ENCODE data around the gene AARSD1.
"Not testable (repeated sequence)": the region's sequence is repeated elsewhere in the genome, so short reads cannot be mapped to it uniquely, and the experiment has no call there.

The AARSD1 gene

DNA sequence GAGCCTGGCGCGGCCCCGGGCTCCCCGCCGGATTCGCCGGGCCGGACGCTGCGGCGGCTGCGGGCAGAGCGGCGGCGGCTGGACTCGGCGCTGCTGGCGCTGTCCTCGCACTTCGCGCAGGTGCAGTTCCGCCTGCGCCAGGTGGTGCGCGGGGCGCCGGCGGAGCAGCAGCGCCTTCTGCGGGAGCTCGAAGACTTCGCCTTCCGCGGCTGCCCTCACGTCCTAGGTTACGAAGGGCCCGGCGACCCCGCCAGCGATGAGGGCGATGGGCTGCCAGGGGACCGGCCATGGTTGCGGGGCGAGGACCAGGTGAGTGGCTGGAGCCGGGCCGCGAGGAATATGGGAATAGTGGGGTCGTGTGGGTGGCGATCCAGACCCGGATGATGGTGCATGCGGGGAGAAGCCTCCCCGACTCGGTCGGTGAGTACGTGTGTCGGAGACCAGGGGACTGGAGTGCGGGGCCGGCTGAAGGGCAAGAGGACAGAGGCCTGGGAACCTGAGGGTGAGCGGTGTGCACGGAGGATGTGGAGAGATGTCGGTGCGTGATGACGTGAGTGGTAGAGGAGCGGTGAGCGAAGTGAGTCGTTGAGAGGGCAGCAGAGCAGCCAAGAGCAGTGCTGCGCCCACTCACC lies 16.6 kb upstream of the AARSD1 start:
- peak overlapping the region; percentile 78 for H3K4me3 ChIP-seq (ENCODE audit: low read depth, low read length)
- ChIA-PET CTCF (no interaction called here), POLR2A (no interaction called here)
- TF ChIP-seq CTCF (IDR thresholded peaks at IDR 0.05; ENCODE audit: insufficient read depth, low read length, missing control alignments) = no peak
- DNase-seq (ENCODE audit: low read depth, low spot score) = no peak

DNA sequence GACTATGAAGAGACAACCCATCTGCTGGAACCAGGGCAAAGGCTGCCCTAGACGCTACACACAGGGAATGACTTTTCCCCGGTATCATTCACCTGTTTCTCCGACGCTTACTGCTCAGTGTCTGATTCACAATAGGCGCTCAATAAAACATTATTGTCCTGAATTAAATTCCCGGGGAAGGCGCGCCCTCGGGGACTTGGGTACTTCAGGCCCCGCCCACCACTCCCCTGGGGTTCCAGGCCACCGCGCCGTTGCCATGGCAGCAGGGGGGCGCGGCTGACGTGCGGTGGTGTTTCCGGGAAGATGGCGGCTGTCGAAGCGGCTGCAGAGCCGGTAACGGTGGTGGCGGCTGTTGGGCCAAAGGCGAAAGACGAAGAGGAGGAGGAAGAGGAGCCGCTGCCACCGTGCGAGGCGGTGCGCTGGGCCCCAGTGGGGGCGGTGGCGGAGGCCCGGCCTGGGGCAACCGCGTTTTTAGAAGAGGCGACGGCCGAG lies 16.1 kb upstream of the AARSD1 start, which contains the start of gene RUNDC1:
Gene RUNDC1 (plus strand): TSS at position 292 of the 492 bp plus-strand sequence. CDS start 12 bp downstream, at position 304.
- POLR2A ChIA-PET = interaction anchor here (1.0 kb wide), 1 partner anchor 18 kb away, joined by 5 read pairs; the partner anchor contains the start of gene RPL27
- H3K4me3 ChIP-seq (ENCODE audit: low read depth, low read length) = peak within 1 kb of the TSS; percentile 78

GRCh38 chr17:42979511-42980273 lies 15.4 kb upstream of the AARSD1 start, which contains the start of gene PTGES3L:
TSS of gene PTGES3L (minus strand) at chr17:42980080. CDS start at chr17:42980053, 27 bp downstream.
- ChIA-PET CTCF (interaction anchor here (1.4 to 2.6 kb wide), 2 partner anchors 18 to 136 kb away, joined by 3 to 14 read pairs; partner anchors contain the start of gene RPL27), POLR2A (interaction anchor here (1.0 kb wide), 1 partner anchor 18 kb away, joined by 5 read pairs; the partner anchor contains the start of gene RPL27)
- H3K4me3 ChIP-seq (ENCODE audit: low read depth, low read length) = peak within 1 kb of the TSS; percentile 78
- TF ChIP-seq CTCF (IDR thresholded peaks at IDR 0.05; ENCODE audit: insufficient read depth, low read length, missing control alignments) = no peak
- no peak for DNase-seq (ENCODE audit: low read depth, low spot score)

More for the DNA sequence above, 16.1 kb upstream of the AARSD1 start, which contains the start of gene RUNDC1:
- no peak for TF ChIP-seq CTCF (IDR thresholded peaks at IDR 0.05; ENCODE audit: insufficient read depth, low read length, missing control alignments)
- no peak for DNase-seq (ENCODE audit: low read depth, low spot score)
- CTCF ChIA-PET = interaction anchor here (2.6 kb wide), 1 partner anchor 18 kb away, joined by 14 read pairs; the partner anchor contains the start of gene RPL27

DNA sequence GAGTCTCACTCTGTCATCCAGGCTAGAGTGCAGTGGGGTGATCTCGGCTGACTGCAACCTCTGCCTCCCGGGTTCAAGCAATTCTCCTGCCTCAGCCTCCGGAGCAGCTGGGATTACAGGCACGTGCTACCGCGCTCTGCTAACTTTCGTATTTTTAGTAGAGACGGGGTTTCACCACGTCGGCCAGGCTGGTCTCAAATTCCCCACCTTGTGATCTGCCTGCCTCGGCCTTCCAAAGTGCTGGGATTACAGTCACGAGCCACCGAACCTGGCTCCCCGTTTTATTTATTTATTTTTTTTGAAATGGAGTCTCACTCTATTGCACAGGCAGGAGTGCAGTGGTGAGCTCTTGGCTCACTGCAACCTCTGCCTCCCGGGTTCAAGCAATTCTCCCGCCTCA lies 11.4 kb upstream of the AARSD1 start:
- CTCF ChIA-PET = interaction anchor here (0.9 to 1.4 kb wide), 2 partner anchors 21 to 22 kb away, joined by 3 to 4 read pairs; partner anchors contain the start of gene RPL27
- H3K4me3 ChIP-seq (ENCODE audit: low read depth, low read length); DNase-seq (ENCODE audit: low read depth, low spot score): not testable (repeated sequence)
- POLR2A ChIA-PET = interaction anchor here (0.6 to 1.5 kb wide), 2 partner anchors 17 to 22 kb away, joined by 3 to 4 read pairs; partner anchors contain the start of gene RPL27

GRCh38 chr17:42975265-42975664 lies 11.0 kb upstream of the AARSD1 start:
- ChIA-PET POLR2A (no interaction called here), CTCF (interaction anchor here (1.4 kb wide), 1 partner anchor 23 kb away, joined by 4 read pairs; the partner anchor contains the start of gene RPL27)
- TF ChIP-seq CTCF (IDR thresholded peaks at IDR 0.05; ENCODE audit: insufficient read depth, low read length, missing control alignments) = no peak
- no peak for DNase-seq (ENCODE audit: low read depth, low spot score)
- no peak overlapping the region for H3K4me3 ChIP-seq (ENCODE audit: low read depth, low read length)

GRCh38 chr17:42973323-42973722 lies 9.1 kb upstream of the AARSD1 start:
- CTCF ChIA-PET; H3K4me3 ChIP-seq (ENCODE audit: low read depth, low read length); DNase-seq (ENCODE audit: low read depth, low spot score); POLR2A ChIA-PET: not testable (repeated sequence)

- no peak for DNase-seq (ENCODE audit: low read depth, low spot score)
- CTCF ChIA-PET = interaction anchor here (0.8 kb wide), 1 partner anchor 26 kb away, joined by 3 read pairs; no protein-coding TSS in a partner anchor
- POLR2A ChIA-PET = no interaction called here
- H3K4me3 ChIP-seq (ENCODE audit: low read depth, low read length) = no peak overlapping the region
- TF ChIP-seq CTCF (IDR thresholded peaks at IDR 0.05; ENCODE audit: insufficient read depth, low read length, missing control alignments) = no peak
These were observed 7.3 kb upstream of the AARSD1 start for GRCh38 chr17:42971589-42971988.
